H1 (cell line): ENCODE results near the gene SELENOO.

ENCODE experiments used
- ATF3 ChIP-seq: IDR thresholded peaks from 2 replicates; pipeline ENCODE4 v1.6.1; 2011; ENCODE audit warnings: low read depth, mild to moderate bottlenecking, low read length; ENCODE audit not compliant: insufficient read depth
- BACH1 ChIP-seq: IDR thresholded peaks from 2 replicates; pipeline ENCODE4 v1.6.1; 2012; ENCODE audit warnings: low read length, improper control_type of control experiment
- CTCF ChIP-seq, 3 experiments: IDR thresholded peaks; 1 replicate in 2 of 3; 2 replicates in 1 of 3; pipeline versions ENCODE4 v1.5.1 to v1.6.1; 2011; ENCODE audit warnings: low read length in 3 of 3, mild to moderate bottlenecking in 3 of 3, inconsistent platforms in 2 of 3, low read depth in 1 of 3, moderate library complexity in 1 of 3; ENCODE audit not compliant: insufficient read depth in 1 of 3; ENCODE audit errors: control extremely low read depth in 1 of 3
- EP300 ChIP-seq, 2 experiments: IDR thresholded peaks; 1 replicate in 1 of 2; 2 replicates in 1 of 2; pipeline ENCODE4 v1.6.1; 2011 to 2012; ENCODE audit warnings: low read depth in 2 of 2, low read length in 2 of 2, mild to moderate bottlenecking in 2 of 2, borderline replicate concordance in 1 of 2, inconsistent platforms in 1 of 2, moderate library complexity in 1 of 2
- JUND ChIP-seq: IDR thresholded peaks from 2 replicates; pipeline ENCODE4 v1.6.1; 2011; ENCODE audit warnings: mild to moderate bottlenecking, improper control_type of control experiment, low read length
- PHF8 ChIP-seq: fragments of 200-600 bp; sonication (generic); conservative IDR thresholded peaks from 2 replicates; pipeline ENCODE4 v1.7.1; 2012; ENCODE audit warnings: low read depth, mild to moderate bottlenecking, inconsistent platforms, low read length, moderate library complexity
- POLR2A ChIP-seq, 2 experiments: IDR thresholded peaks; 1 replicate in 1 of 2; 2 replicates in 1 of 2; pipeline ENCODE4 v1.6.1; 2011; ENCODE audit warnings: low read depth in 2 of 2, low read length in 2 of 2, mild to moderate bottlenecking in 2 of 2; ENCODE audit errors: control extremely low read depth in 1 of 2
- POLR2AphosphoS5 ChIP-seq: IDR thresholded peaks from 2 replicates; pipeline ENCODE4 v1.6.1; 2011; ENCODE audit warnings: low read depth, low read length
- RAD21 ChIP-seq, 2 experiments: IDR thresholded peaks in 1 of 2; conservative IDR thresholded peaks in 1 of 2; 2 replicates each; pipeline ENCODE4 v1.6.1; 2011; ENCODE audit warnings: low read depth in 2 of 2, low read length in 2 of 2, improper control_type of control experiment in 1 of 2, inconsistent platforms in 1 of 2, mild to moderate bottlenecking in 1 of 2, moderate library complexity in 1 of 2
- RNF2 ChIP-seq: fragments of 200-900, 300-1000 bp; sonication (generic); IDR thresholded peaks from 2 replicates; pipeline ENCODE4 v1.7.1; 2016; ENCODE audit warnings: borderline replicate concordance, low read depth, mild to moderate bottlenecking, antibody characterized with exemption, low read length; ENCODE audit not compliant: poor library complexity, severe bottlenecking; ENCODE audit errors: missing control alignments
- SIN3A ChIP-seq, 2 experiments: IDR thresholded peaks in 1 of 2; conservative IDR thresholded peaks in 1 of 2; 2 replicates each; pipeline ENCODE4 v1.6.1; 2011 to 2012; ENCODE audit warnings: low read length in 2 of 2, improper control_type of control experiment in 1 of 2, low read depth in 1 of 2, mild to moderate bottlenecking in 1 of 2
- SIRT6 ChIP-seq: IDR thresholded peaks from one replicate; pipeline ENCODE4 v1.7.1; 2012; ENCODE audit warnings: low read length, inconsistent platforms
- TEAD4 ChIP-seq: IDR thresholded peaks from 2 replicates; pipeline ENCODE4 v1.6.1; 2012; ENCODE audit warnings: low read depth, low read length, inconsistent platforms, mixed read lengths
- ZNF274 ChIP-seq: IDR thresholded peaks from 2 replicates; pipeline ENCODE4 v1.7.0; 2012; ENCODE audit warnings: low read length, borderline replicate concordance; ENCODE audit errors: extremely low read depth

GRCh38 chr22:50194037-50194805, 6.6 kb upstream of the SELENOO start:
- TF ChIP-seq BACH1 (no peak), CTCF (IDR thresholded peaks at IDR 0.05; ENCODE audit: control extremely low read depth in 1 of 3, insufficient read depth in 1 of 3, low read depth in 1 of 3, low read length in 3 of 3) (no peak), JUND (no peak), SIRT6 (no peak), RNF2 (no peak), EP300 (IDR thresholded peaks at IDR 0.05; ENCODE audit: borderline replicate concordance in 1 of 2, low read depth in 2 of 2, low read length in 2 of 2) (no peak), ZNF274 (no peak), POLR2A (IDR thresholded peaks at IDR 0.05; ENCODE audit: control extremely low read depth in 1 of 2, low read depth in 2 of 2, low read length in 2 of 2) (no peak), ATF3 (no peak), RAD21 (IDR thresholded peaks at IDR 0.05 in 1 of 2, conservative IDR thresholded peaks at IDR 0.05 in 1 of 2; ENCODE audit: low read depth in 2 of 2, low read length in 2 of 2) (no peak), TEAD4 (no peak), POLR2AphosphoS5 (no peak), PHF8 (no peak), SIN3A (conservative IDR thresholded peaks at IDR 0.05 in 1 of 2, IDR thresholded peaks at IDR 0.05 in 1 of 2; ENCODE audit: low read depth in 1 of 2, low read length in 2 of 2) (no peak)
